ENCODE measurements around the gene SERP2.

DNA sequence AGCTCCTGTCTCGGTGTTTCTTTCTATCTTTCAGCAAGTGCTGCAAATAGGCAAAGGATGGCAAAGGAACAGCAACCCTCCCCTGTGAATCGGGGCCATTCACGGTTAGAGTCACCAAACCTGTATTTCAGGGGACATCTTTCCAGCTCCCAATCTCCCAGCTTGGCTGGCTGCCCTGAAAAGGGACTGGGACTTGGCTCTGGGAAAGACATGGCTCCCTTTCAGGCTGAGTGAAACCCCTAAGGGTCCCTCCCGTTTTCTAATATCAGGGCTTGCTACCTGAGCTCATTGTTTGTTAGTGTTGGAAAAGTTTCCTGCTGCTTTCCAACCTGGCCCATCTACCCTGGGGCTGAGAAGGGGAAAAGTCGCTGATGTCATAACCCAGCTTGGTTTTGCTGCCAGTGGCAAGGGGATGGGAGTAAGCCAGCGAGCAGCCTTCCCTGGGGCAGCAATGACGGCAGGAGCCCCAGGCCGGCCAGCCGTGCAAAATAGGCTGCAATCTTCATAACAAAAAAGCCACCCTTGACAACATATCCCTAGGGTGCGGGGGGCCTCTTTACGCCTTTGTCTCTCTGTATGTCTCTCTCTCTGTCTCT, 29.9 kb downstream of the SERP2 start:
- TF ChIP-seq, protein P1, sequence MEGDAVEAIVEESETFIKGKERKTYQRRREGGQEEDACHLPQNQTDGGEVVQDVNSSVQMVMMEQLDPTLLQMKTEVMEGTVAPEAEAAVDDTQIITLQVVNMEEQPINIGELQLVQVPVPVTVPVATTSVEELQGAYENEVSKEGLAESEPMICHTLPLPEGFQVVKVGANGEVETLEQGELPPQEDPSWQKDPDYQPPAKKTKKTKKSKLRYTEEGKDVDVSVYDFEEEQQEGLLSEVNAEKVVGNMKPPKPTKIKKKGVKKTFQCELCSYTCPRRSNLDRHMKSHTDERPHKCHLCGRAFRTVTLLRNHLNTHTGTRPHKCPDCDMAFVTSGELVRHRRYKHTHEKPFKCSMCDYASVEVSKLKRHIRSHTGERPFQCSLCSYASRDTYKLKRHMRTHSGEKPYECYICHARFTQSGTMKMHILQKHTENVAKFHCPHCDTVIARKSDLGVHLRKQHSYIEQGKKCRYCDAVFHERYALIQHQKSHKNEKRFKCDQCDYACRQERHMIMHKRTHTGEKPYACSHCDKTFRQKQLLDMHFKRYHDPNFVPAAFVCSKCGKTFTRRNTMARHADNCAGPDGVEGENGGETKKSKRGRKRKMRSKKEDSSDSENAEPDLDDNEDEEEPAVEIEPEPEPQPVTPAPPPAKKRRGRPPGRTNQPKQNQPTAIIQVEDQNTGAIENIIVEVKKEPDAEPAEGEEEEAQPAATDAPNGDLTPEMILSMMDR (IDR thresholded peaks at IDR 0.05 in 8 of 11, conservative IDR thresholded peaks at IDR 0.05 in 3 of 11): no peak
- TF ChIP-seq POLR2A (IDR thresholded peaks at IDR 0.05) (no peak), POLR2AphosphoS5 (IDR thresholded peaks at IDR 0.05) (no peak)

Data from spleen (tissue), 7 donors.